Fibroblast of lung (primary cell): Measurements from ENCODE around the gene GRIK5.

Source experiments
- EZH2 ChIP-seq: IDR thresholded peaks from 2 replicates; pipeline ENCODE4 v1.5.1; 2012; ENCODE audit warnings: low read length, control low read depth, mild to moderate bottlenecking; ENCODE audit errors: missing control alignments
- TF ChIP-seq, protein P1 (sequence below), 2 donors: IDR thresholded peaks in 1 of 2; conservative IDR thresholded peaks in 1 of 2; 1 replicate in 1 of 2; 2 replicates in 1 of 2; pipeline ENCODE4 v1.5.1; 2011 to 2012; ENCODE audit warnings: low read length in 2 of 2, control low read depth in 1 of 2, inconsistent platforms in 1 of 2, low read depth in 1 of 2, mild to moderate bottlenecking in 1 of 2

DNA sequence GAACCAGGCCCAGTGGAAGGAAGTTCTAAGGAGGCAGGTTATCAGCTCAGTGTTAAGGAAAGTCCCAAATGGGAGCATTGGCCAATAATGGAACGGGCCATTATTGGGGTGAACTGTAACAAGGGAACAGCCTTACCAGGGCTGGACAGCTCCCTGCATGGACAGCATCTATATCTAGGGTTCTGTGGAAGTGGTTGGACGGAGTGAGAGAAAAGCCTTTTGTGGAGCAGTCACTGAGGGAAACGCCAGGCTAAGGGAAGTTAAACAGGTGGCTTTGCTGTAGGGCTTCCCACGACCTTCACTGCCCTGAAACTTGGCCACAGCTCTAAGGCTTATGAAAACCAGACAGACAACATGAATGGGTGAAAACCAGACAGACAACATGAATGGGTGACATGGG is 45.2 kb upstream of the GRIK5 start:
- TF ChIP-seq, protein P1, sequence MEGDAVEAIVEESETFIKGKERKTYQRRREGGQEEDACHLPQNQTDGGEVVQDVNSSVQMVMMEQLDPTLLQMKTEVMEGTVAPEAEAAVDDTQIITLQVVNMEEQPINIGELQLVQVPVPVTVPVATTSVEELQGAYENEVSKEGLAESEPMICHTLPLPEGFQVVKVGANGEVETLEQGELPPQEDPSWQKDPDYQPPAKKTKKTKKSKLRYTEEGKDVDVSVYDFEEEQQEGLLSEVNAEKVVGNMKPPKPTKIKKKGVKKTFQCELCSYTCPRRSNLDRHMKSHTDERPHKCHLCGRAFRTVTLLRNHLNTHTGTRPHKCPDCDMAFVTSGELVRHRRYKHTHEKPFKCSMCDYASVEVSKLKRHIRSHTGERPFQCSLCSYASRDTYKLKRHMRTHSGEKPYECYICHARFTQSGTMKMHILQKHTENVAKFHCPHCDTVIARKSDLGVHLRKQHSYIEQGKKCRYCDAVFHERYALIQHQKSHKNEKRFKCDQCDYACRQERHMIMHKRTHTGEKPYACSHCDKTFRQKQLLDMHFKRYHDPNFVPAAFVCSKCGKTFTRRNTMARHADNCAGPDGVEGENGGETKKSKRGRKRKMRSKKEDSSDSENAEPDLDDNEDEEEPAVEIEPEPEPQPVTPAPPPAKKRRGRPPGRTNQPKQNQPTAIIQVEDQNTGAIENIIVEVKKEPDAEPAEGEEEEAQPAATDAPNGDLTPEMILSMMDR (conservative IDR thresholded peaks at IDR 0.05 in 1 of 2, IDR thresholded peaks at IDR 0.05 in 1 of 2; ENCODE audit: low read depth in 1 of 2, low read length in 2 of 2) = no peak
- no peak for TF ChIP-seq EZH2
